Prostate gland (tissue), 2 donors: ENCODE results near the gene TSNAX. TPM values are rescaled to one million over a fixed set of nuclear protein-coding genes. Genes with fewer than 3 reads are reported as not detected.

Experiments used
- DNase-seq: peaks from one replicate; pipeline ENCODE4 v3.0.0-alpha.2; 2019; ENCODE audit warnings: low spot score
- H3K27ac ChIP-seq, 2 donors: fragments of 200-600 bp; sonication (generic); 2 replicates each; pipeline ENCODE4 v1.5.1; 2017 to 2019
- H3K27me3 ChIP-seq: fragments of 200-600 bp; sonication (generic); replicated peaks from 2 replicates; pipeline ENCODE4 v1.5.1; 2019; ENCODE audit not compliant: insufficient read depth
- H3K36me3 ChIP-seq, 2 donors: fragments of 200-600 bp; sonication (generic); 1 replicate in 1 of 2; 2 replicates in 1 of 2; pipeline versions ENCODE4 v1.5.1 to v1.8.1; 2017 to 2019
- H3K4me1 ChIP-seq: fragments of 200-600 bp; sonication (generic); replicated peaks from 2 replicates; pipeline ENCODE4 v1.5.1; 2019
- H3K4me3 ChIP-seq, 2 donors: fragments of 200-600 bp; sonication (generic); 2 replicates each; pipeline ENCODE4 v1.5.1; 2017 to 2019
- H3K9me3 ChIP-seq: fragments of 200-600 bp; sonication (generic); 2 replicates; pipeline ENCODE4 v1.5.1; 2017
- POLR2A ChIP-seq: fragments of 450-650 bp; IDR thresholded peaks from one replicate; pipeline ENCODE4 v1.6.1; 2016; ENCODE audit warnings: antibody characterized with exemption, mild to moderate bottlenecking
- POLR2AphosphoS5 ChIP-seq: sonication (generic); formaldehyde crosslinking; IDR thresholded peaks from one replicate; pipeline ENCODE4 v1.6.1; 2017; ENCODE audit warnings: antibody characterized with exemption
- WGBS: methylation state at CpG from one replicate; pipeline ENCODE4 v1.1.5; 2018; 5-methylcytosine and 5-hydroxymethylcytosine counted together
- intact Hi-C: fragments of 100-400 bp; cut with DNase I; formaldehyde crosslinking; loops from one replicate; pipeline ENCODE4 v1.14.2; 2022
- total RNA-seq, 2 donors: library from RNA; depleted of rRNA; stranded (reverse); fragments of >200 nt; gene quantifications; one replicate each; pipeline ENCODE4 v1.1.0, GENCODE V29; 2016
- TF ChIP-seq, protein P1 (sequence below), 4 experiments: fragments of 200-600 bp in 2 of 4; fragments of 450-650 bp in 2 of 4; sonication (generic) in 2 of 4; IDR thresholded peaks; 1 replicate in 3 of 4; 2 replicates in 1 of 4; pipeline ENCODE4 v1.5.1; 2016 to 2019; ENCODE audit warnings: antibody characterized with exemption in 4 of 4, mild to moderate bottlenecking in 2 of 4, moderate library complexity in 2 of 4

TSNAX gene
- total RNA-seq, 2 donors from 2014 or later = 23.5 to 41.2 TPM

DNA sequence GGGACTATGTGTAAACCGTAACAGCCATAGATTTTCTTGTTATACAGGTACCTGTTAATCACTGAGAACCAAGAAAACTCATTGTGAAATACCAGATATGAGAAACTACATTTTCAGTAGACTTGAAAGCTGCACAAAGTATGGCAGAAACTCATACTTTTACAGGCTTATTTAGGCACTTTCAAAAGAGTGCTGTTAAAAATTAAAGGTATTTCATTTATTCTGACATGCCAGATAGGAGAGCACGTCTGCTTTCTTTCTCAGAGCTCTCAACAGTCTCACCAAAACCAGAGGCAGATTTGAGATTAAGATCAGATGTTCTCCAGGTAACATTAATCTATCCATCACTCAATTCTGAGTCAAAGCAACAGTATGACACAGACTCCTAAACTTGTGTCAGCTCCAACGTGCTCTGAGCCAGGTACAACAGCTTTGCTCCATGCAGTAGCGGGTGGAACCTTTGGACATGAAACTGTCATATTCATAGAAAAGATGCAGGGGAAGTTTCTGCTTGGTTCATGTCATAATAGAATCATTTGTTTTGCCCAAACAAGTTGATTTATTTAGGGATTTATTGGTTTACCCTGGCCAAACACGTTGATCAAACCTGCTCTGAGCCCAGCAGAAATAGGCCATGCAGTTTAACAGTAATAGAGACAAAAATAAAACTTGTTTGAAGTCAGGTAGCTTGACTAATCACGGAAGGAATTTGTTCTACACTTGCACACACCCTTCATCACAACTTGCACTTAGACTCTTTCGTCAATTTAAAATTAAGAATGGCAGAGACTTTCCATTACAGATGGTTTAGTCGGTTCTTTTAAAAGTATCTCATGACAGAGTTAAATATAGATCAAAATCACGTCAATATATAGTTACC, 20.8 kb upstream of the TSNAX start:
- TF ChIP-seq, protein P1, sequence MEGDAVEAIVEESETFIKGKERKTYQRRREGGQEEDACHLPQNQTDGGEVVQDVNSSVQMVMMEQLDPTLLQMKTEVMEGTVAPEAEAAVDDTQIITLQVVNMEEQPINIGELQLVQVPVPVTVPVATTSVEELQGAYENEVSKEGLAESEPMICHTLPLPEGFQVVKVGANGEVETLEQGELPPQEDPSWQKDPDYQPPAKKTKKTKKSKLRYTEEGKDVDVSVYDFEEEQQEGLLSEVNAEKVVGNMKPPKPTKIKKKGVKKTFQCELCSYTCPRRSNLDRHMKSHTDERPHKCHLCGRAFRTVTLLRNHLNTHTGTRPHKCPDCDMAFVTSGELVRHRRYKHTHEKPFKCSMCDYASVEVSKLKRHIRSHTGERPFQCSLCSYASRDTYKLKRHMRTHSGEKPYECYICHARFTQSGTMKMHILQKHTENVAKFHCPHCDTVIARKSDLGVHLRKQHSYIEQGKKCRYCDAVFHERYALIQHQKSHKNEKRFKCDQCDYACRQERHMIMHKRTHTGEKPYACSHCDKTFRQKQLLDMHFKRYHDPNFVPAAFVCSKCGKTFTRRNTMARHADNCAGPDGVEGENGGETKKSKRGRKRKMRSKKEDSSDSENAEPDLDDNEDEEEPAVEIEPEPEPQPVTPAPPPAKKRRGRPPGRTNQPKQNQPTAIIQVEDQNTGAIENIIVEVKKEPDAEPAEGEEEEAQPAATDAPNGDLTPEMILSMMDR (IDR thresholded peaks at IDR 0.05) = no peak
- TF ChIP-seq POLR2A = no peak
- no peak for TF ChIP-seq POLR2AphosphoS5
- no peaks in the 10 kb centered on the region for H3K36me3 ChIP-seq
- no peak overlapping the region for H3K27ac ChIP-seq
- H3K27me3 ChIP-seq = no peaks in the 10 kb centered on the region
- no peaks in the 10 kb centered on the region for H3K9me3 ChIP-seq
- H3K4me3 ChIP-seq = no peak overlapping the region
- no peak for DNase-seq
- intact Hi-C loops = no loop called here
- no peaks in the 10 kb centered on the region for H3K4me1 ChIP-seq
- WGBS = 48% methylated on average over 9 of the region's 9 CpGs

DNA sequence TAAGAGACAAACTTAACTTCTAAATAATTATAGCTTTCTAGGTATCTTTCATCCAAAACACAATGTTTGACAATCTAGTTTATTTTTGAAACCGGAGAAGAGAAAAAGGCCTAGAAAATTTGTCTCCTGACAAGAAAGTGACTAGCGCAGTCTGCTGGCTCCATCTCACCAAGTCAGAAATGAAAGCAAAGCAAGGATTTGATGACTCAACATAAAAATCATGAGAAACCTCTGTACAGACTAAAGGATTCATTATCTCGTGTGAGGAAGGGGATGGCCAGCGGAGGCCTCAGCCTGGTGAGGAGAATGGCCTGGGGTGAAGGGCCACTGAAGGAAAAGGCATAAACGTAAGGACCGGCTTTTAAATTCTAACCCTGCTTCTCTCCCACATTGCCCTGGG, 20.0 kb upstream of the TSNAX start:
- Histone ChIP-seq H3K27ac (no peak overlapping the region), H3K27me3 (no peaks in the 10 kb centered on the region), H3K4me3 (no peak overlapping the region), H3K36me3 (no peaks in the 10 kb centered on the region), H3K9me3 (no peaks in the 10 kb centered on the region), H3K4me1 (no peaks in the 10 kb centered on the region)
- TF ChIP-seq, protein P1 (IDR thresholded peaks at IDR 0.05) = no peak
- TF ChIP-seq POLR2A (no peak), POLR2AphosphoS5 (no peak)
- WGBS = 80% methylated on average over 6 of the region's 6 CpGs
- DNase-seq = no peak
- intact Hi-C loops = no loop called here

DNA sequence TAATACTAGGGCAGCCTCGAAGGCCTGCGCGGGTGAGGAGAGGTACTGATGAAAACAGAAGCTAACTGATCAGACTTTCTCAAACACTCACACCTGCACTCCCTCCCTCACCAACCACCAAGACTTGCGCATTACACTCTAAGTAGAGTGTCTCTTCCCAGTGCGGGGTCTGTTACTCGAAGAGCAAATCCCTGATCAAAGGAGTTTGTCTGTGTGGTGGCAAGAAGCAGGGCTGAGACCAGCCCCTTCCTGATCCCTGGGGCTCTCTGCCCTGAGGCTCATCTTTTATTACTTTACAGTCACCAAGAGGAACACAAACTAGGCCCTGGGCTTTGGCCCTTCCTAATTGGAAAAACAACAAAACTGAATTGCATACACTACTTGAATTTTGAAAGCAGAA, 19.5 kb upstream of the TSNAX start:
- Histone ChIP-seq H3K4me3 (no peak overlapping the region), H3K4me1 (no peaks in the 10 kb centered on the region), H3K27ac (no peak overlapping the region), H3K9me3 (no peaks in the 10 kb centered on the region), H3K27me3 (no peaks in the 10 kb centered on the region), H3K36me3 (no peaks in the 10 kb centered on the region)
- intact Hi-C loops = no loop called here
- 76% methylated on average over 6 of the region's 6 CpGs for WGBS
- TF ChIP-seq, protein P1 (IDR thresholded peaks at IDR 0.05) = no peak
- TF ChIP-seq POLR2A = no peak
- TF ChIP-seq POLR2AphosphoS5 = no peak
- no peak for DNase-seq

DNA sequence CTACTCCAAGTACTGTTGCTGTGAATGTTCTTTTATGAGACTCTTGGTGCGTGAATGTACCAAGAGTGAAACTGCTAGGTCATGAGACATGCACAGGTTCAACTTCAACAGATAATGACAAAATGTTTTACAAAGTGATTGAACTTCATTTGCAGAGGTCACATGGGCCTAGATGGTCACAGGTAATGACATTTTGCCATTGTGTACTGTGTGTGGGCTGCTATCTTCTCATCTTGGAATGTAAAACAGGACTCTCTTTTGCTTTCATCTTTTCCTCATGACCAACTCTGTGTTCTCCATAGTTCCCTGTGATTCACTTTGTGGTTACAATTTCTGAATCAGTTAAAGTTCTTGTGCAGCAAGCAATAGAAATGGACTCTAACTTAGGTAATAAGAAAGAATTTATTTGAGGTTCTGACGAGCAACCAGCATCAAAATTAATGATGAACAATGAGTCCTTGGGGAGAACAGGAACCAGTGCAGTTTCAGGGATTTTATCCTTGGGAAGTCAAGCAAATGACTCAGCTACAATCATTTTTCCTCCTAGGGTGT, 16.2 kb upstream of the TSNAX start:
- Histone ChIP-seq H3K27ac (no peak overlapping the region), H3K4me1 (no peaks in the 10 kb centered on the region), H3K27me3 (no peaks in the 10 kb centered on the region), H3K9me3 (no peaks in the 10 kb centered on the region), H3K4me3 (no peak overlapping the region), H3K36me3 (no peaks in the 10 kb centered on the region)
- DNase-seq = no peak
- intact Hi-C loops = no loop called here
- TF ChIP-seq POLR2A (no peak), POLR2AphosphoS5 (no peak)
- TF ChIP-seq, protein P1 (IDR thresholded peaks at IDR 0.05) = no peak
- WGBS = 82% methylated on average over 2 of the region's 2 CpGs

DNA sequence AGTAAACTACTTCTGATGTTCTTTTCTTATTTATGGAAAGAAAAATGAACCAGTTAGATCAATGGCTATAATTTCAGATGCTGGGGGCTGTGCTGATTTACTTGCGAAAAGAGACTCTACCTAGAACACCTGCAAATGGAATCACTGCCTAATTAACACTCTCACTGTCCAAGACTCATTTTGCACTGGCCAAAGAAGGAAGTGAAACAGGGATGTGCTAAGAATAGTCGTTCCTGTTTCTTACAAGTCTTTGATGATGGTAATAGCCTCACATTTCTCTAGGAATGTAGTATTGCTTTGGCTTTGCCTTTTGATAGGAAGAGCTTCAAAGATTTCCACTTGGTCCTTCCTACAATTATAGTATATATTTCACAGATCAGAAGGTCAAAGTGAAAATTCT, 12.7 kb upstream of the TSNAX start:
- intact Hi-C loops = no loop called here
- Histone ChIP-seq H3K4me1 (no peaks in the 10 kb centered on the region), H3K4me3 (no peak overlapping the region), H3K9me3 (no peaks in the 10 kb centered on the region), H3K27ac (no peak overlapping the region), H3K27me3 (no peaks in the 10 kb centered on the region), H3K36me3 (no peaks in the 10 kb centered on the region)
- DNase-seq = no peak
- 61% methylated on average over 2 of the region's 2 CpGs for WGBS
- TF ChIP-seq POLR2AphosphoS5 = no peak
- TF ChIP-seq POLR2A = no peak
- TF ChIP-seq, protein P1 (IDR thresholded peaks at IDR 0.05) = no peak
